ENCODE data around the gene PRODH.
"Not testable (repeated sequence)": the region's sequence is repeated elsewhere in the genome, so short reads cannot be mapped to it uniquely, and the experiment has no call there.

Gene PRODH

GRCh38 chr22:18888115-18888514, 48.0 kb downstream of the PRODH start:
- DNase-seq (ENCODE audit: insufficient read length) (no peak), FAIRE-seq (no peak)
- TF ChIP-seq TAF1 (IDR thresholded peaks at IDR 0.05; ENCODE audit: borderline replicate concordance, low read depth, low read length), result no peak
- no peak for TF ChIP-seq POLR2A (IDR thresholded peaks at IDR 0.05; ENCODE audit: low read depth, low read length)
- TF ChIP-seq POLR2AphosphoS5 (IDR thresholded peaks at IDR 0.05; ENCODE audit: low read depth, low read length), result no peak

GRCh38 chr22:18884465-18884864, 51.6 kb downstream of the PRODH start:
- FAIRE-seq; DNase-seq (ENCODE audit: insufficient read length): not testable (repeated sequence)

DNA sequence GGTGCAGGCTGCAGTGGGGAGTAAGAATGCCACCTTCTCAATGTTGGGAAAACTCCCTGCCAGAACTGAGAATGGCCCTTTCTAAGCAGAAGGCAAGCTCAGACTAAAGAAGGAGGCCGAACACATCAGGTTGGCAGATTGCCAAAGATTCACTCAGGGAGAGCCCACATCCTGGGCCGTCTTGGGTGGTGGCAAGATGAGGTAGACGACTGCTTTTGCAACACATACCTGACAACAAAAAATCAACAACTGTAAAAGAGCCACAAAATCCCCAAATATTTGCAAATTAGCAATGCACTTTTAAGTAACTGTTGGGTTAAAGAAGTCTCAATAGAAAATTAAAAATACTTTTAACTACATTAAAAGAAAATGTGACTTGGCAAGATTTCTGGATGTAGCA, 54.8 kb downstream of the PRODH start:
- FAIRE-seq; DNase-seq (ENCODE audit: insufficient read length): not testable (repeated sequence)

Measured in GM12892 (cell line).